T47D (cell line): Measurements from ENCODE around the gene SNX12.

Source experiments
- DNase-seq, 2 experiments: peaks; one replicate each; pipeline versions ENCODE4 v3.0.0 to v3.0.0-alpha.2; 2011 to 2012; ENCODE audit warnings: low read depth in 1 of 2, low spot score in 1 of 2
- JUND ChIP-seq: IDR thresholded peaks from 2 replicates; pipeline ENCODE4 v1.6.1; 2012; ENCODE audit warnings: low read depth
- in situ Hi-C: cut with HindIII; loops from 2 replicates; pipeline ENCODE4 v1.10.0; 2016; ENCODE audit warnings: low sequenced_read_pairs, low pct_unique_long_range_greater_than_20kb

SNX12 gene

DNA sequence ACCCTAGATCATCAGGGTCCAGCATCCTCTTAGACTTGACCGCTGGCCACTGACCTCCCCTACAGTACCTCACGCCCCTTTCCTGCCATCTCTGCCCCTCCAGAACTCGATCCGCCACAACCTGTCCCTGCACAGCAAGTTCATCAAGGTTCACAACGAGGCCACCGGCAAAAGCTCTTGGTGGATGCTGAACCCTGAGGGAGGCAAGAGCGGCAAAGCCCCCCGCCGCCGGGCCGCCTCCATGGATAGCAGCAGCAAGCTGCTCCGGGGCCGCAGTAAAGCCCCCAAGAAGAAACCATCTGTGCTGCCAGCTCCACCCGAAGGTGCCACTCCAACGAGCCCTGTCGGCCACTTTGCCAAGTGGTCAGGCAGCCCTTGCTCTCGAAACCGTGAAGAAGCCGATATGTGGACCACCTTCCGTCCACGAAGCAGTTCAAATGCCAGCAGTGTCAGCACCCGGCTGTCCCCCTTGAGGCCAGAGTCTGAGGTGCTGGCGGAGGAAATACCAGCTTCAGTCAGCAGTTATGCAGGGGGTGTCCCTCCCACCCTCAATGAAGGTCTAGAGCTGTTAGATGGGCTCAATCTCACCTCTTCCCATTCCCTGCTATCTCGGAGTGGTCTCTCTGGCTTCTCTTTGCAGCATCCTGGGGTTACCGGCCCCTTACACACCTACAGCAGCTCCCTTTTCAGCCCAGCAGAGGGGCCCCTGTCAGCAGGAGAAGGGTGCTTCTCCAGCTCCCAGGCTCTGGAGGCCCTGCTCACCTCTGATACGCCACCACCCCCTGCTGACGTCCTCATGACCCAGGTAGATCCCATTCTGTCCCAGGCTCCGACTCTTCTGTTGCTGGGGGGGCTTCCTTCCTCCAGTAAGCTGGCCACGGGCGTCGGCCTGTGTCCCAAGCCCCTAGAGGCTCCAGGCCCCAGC lies 32.7 kb upstream of the SNX12 start:
- TF ChIP-seq JUND, result no peak
- in situ Hi-C loops, result no loop called here
- no peak for DNase-seq

DNA sequence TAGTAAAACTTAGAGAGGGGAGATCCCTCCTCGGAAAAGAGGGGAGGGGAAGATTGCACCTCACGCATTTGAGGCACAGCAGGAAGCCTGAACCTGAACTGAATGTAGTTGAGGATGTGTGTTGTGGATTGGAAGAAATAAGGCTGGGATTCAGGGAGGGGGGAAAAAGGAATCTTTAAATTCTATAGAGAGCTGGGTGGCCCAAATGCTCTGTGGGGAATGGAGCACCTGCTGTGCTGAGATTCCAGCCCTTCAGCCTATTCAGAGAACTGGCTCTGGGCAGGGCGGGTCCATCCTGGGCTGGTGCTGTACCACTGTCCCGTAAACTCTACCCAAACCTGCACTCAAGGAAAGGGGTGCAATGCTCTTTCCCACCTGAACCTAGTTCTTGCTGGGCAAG lies 31.6 kb upstream of the SNX12 start:
- TF ChIP-seq JUND, result no peak
- no peak for DNase-seq
- in situ Hi-C loops, result no loop called here

DNA sequence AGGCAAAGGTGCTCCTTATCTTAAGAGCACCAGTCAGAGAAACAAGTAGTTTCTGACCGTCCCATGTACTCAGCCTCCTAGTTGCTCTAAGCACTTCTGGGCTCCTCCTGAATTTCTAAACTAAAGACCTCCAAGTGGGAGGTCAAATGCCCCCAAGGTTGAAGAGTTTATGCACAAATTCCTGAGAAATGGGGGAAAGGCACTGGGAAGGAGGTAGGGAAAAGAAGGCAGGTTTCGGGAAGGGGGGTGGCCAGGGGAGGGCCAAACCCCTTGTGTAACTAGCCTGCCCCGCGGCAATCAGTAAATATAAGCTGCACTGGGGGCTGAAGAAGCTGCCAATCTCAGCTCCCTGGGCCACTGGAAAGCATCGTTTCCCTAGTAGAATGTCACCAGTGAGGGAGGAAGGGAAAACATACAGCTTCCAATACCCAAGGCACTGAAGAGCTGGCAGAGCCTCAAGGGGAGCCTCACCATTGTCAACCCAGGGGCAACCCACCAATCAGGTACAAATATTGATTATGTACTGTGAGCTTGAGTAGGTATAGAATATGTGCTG lies 30.9 kb upstream of the SNX12 start:
- no peak for DNase-seq
- in situ Hi-C loops, result no loop called here
- TF ChIP-seq JUND, result no peak

DNA sequence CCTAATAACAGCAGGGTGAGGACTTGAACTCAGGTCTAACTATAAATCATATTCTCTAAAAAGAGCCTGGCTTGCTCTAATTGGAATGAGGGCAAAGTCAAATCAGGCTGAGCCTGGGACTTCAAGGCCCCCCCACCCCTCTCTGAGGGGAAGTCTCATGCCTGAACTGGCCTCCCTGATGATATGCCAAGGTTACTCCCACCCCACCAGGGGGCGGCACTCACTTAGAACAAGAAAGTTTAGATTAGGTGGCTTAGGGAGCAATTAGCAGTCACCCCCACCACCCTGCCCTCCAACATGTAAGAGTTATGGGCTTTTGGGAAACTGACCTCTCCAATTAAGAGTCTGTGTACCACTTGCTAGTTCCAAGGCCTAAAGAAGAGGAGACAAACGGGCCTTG lies 30.2 kb upstream of the SNX12 start:
- DNase-seq, result peak in 1 of 2 experiments; percentile 31
- in situ Hi-C loops, result no loop called here

DNA sequence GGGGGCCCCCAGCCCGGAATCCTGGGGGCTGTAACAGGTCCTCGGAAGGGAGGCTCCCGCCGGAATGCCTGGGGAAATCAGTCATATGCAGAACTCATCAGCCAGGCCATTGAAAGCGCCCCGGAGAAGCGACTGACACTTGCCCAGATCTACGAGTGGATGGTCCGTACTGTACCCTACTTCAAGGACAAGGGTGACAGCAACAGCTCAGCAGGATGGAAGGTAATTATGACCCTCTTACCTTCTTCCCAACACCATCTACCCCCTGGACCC lies 28.6 kb upstream of the SNX12 start:
- DNase-seq, result no peak
- TF ChIP-seq JUND, result no peak
- in situ Hi-C loops, result no loop called here

More for the DNA sequence above, 30.2 kb upstream of the SNX12 start:
- TF ChIP-seq JUND, result no peak

DNA sequence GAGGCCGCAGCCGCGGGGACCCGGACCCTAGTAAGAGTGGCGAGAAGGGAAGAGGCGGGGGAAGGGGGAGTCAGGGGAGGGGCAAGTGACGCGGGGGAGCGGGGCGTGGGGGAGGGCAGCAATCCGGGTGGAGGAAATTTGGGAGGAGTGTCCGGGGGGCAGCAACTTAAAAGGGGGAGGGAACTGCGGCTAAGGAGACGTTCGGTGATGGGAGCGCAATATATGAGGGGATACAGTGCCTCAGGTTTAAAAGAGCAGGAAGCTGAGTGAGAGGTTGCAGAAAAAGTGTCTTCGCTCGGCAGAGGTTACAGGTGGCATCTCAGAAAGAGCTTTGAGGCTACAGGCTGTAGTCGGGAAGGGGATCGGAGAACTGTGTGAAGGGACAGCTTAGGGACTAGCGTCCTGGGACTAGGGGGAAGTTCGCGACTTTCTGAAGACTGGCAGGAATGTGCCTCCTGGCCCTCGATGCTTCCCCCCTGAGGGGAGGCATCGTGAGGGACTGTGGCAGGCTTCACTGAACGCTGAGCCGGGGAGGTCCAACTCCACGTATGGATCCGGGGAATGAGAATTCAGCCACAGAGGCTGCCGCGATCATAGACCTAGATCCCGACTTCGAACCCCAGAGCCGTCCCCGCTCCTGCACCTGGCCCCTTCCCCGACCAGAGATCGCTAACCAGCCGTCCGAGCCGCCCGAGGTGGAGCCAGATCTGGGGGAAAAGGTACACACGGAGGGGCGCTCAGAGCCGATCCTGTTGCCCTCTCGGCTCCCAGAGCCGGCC lies 28.0 kb upstream of the SNX12 start:
- TF ChIP-seq JUND, result no peak
- peak in 1 of 2 experiments; percentile 22 for DNase-seq
- in situ Hi-C loops, result no loop called here

DNA sequence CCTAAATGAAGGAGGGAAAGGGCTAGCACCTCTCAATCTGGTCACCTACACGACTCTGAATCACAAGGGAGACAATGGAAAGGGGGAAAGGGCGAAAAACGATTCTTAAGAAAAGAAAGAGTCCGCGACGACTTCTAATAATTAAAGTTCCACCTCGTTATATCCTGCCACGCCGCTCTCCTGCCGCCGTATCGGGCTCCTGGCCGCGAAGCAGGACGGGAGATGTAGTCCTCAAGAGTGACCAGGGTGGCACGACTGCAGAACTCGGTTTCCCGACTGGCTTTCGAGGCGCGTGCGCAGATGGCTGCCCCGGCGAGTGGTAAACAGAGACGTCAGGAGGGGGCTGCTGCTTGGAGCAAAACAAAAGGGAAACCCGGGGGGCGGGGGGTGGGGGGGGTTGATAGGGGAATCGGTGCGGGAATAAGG lies 27.4 kb upstream of the SNX12 start, which contains the start of gene FOXO4:
Gene FOXO4, plus strand, starts transcription at position 297 of the 426 bp plus-strand sequence. CDS start 678 bp downstream, outside the sequence.
- peak; percentile 63 to 82 for DNase-seq
- no peak for TF ChIP-seq JUND
- in situ Hi-C loops, result no loop called here

DNA sequence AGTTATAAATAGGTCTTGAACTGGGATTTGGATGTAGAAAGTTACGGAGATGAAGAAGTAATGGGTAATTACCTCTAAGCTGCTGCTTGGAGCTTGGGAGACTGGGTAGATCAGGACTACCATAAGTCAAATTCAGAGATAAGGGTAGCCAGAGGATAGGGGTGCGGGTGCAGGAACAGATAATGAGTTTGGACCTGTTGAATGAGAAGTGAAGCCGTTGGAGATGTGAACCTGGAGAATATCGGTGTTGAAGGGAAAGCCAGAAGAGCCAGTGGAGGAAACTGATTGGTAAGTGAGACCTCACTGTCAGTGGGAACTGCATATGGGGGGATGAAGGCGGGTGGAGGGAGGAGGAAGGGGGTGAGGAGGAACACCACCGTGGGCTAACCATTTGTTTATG lies 26.9 kb upstream of the SNX12 start:
- in situ Hi-C loops, result no loop called here

DNA sequence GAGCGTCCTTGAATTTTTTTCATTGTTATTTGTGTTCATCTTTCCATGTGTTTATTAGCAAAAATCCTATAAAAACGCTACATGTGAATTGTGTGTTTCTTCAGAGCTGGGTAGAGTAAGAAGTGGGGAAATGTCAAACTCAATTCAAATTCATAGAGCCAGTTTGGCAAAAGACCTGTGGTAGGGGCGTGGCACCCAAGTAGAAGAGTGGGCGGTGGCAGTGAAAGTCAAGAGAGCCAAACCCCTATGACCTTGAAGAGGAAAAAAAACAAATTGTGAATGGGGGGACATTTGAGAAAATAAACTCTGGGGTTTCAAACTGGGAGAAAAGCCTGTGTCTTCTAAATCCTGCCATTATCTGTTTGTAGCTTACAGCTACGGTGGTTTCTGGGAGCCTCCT lies 23.1 kb upstream of the SNX12 start:
- in situ Hi-C loops, result no loop called here

More for the DNA sequence above, 26.9 kb upstream of the SNX12 start:
- no peak for TF ChIP-seq JUND
- DNase-seq, result no peak

DNA sequence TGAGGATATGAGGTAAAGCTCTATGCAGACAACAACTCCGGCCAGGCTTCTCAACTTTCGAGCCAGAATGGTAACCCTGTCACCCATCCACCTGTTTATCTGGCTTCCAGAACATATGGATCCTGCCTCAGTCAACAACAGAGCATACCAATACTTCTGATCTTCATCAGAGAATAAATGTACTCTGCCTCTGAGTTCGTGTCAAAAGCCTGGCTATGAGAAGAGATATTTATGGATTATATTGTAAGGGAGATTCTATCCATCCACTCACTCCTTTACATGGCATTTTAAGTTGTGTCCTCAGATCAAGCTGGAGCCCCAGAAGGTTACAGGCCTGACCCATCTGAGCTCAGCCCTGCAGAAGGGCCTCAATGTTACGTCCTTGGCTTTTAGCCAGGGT lies 17.8 kb upstream of the SNX12 start:
- TF ChIP-seq JUND, result no peak
- DNase-seq, result no peak
- in situ Hi-C loops, result no loop called here

More for the DNA sequence above, 23.1 kb upstream of the SNX12 start:
- no peak for TF ChIP-seq JUND
- DNase-seq, result no peak

DNA sequence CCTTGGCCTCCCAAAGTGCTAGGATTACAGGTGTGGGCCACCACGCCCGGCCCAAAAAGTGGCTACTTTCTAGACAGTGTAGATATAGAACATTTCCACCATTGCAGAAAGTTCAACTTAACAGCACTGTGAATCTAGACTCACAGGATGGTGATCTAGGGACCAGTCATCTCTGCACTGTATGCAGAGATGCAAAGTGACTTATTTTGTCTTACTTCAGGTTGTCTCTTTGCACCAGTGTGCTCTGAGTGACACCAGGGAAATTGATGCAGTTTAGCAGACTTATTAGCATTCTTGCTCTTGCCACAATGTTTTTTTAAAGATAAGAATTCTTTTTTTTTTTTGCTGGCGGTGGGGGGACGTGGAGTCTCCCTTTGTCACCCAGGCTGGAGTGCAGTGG lies 14.7 kb upstream of the SNX12 start:
- in situ Hi-C loops, result no loop called here
- no peak for DNase-seq
- no peak for TF ChIP-seq JUND

DNA sequence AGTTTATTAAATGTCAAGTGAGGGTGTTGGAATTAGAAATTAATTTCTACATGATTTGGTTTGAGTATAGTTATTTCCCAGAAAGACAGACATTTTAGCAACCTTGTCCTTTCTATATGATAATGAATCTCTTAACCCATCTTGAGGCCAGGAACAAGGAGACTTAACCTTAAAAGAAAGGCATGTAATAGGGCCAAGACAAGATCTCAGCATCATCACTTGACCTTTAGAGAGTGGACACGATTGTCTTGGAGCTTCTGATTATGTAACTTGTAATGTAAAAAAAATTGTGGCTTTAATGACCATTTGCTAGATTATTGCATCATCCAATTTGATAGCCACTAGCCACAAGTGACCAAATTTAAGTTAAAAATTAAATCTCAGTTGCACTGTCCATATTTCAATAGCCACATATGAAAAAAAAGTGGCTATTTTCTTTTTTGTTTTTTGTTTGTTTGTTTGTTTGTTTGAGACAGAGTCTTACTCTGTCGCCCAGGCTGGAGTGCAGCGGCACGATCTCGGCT lies 14.1 kb upstream of the SNX12 start:
- in situ Hi-C loops, result no loop called here
- TF ChIP-seq JUND, result no peak
- no peak for DNase-seq
